GM12872 (cell line): Measurements from ENCODE around the gene P3R3URF.

Experiments
- TF ChIP-seq, protein P1 (sequence below): IDR thresholded peaks from 3 replicates; pipeline ENCODE4 v1.5.1; 2011; ENCODE audit warnings: low read depth, mild to moderate bottlenecking, low read length, moderate library complexity; ENCODE audit not compliant: insufficient read depth

Gene P3R3URF

DNA sequence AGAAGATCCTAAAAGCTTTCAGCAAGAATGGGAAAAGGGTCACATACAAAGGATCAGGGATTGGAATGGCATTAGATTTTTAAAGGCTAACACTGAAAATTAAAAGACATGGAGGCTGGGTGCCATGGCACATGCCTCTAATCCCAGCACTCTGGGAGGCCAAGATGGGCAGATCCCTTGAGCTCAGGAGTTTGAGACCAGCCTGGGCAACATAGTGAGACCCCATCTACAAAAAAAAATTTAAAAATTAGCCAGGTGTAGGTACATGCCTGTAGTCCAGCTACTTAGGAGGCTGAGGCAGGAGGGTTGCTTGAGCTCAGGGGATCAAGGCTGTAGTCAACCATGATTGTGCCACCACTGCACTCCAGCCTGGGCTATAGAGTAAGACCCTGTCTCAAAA is 39.2 kb upstream of the P3R3URF start:
- TF ChIP-seq, protein P1, sequence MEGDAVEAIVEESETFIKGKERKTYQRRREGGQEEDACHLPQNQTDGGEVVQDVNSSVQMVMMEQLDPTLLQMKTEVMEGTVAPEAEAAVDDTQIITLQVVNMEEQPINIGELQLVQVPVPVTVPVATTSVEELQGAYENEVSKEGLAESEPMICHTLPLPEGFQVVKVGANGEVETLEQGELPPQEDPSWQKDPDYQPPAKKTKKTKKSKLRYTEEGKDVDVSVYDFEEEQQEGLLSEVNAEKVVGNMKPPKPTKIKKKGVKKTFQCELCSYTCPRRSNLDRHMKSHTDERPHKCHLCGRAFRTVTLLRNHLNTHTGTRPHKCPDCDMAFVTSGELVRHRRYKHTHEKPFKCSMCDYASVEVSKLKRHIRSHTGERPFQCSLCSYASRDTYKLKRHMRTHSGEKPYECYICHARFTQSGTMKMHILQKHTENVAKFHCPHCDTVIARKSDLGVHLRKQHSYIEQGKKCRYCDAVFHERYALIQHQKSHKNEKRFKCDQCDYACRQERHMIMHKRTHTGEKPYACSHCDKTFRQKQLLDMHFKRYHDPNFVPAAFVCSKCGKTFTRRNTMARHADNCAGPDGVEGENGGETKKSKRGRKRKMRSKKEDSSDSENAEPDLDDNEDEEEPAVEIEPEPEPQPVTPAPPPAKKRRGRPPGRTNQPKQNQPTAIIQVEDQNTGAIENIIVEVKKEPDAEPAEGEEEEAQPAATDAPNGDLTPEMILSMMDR = no peak

DNA sequence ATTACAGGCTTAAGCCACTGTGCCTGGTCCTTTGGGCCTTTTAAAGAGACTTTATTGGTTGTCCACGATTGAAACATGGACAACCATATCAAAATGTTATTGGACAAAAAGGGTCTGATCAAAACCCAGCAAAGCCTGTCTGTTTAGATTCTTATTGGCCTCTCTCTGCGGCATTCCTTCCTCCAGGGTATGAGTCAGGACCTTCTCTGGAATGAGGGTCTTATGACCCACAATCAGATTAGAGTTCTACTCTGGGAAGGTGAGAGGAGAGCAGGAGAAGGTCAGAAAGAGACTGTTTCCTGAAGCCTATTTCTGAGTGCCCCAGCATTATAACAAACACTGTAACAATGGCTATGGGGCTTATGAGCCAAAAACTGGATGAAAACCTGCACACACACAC is 34.8 kb upstream of the P3R3URF start:
- TF ChIP-seq, protein P1 = no peak

DNA sequence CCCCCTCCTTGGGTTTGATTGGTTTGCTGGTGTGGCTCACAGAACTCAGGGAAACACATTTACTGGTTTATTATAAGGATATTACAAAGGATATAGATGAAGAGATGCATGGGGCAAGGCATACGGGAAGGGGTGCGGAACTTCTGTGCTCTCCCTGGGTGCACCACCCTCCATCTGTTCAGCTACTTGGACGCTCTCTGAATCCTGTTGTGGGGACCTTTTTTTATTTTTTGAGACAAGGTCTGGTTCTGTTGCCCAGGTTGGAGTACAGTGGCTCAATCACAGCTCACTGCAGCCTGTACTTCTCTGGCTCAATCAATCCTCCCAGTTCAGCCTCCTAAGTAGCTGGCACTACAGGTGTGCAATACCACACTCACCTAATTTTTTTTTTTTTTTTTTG is 34.3 kb upstream of the P3R3URF start:
- TF ChIP-seq, protein P1 = no peak

DNA sequence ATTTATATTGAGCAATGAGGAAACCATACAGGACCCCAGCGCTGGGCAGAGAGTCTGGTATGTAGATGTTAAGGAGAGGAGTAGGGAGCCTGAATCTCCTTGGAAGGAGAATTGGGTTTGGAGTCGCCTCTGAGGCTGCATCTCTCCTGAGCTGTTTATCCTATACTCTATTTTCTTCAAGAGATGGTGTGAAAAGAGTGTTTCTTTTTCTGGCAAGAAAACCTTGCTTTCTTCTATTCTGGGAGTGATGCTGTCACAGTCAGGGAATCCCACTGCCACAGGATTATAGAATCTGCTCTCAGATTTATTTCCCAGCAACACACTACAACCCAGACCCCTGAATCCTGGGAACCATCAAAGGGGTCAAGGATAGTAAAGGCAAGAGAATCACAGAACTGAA is 30.1 kb upstream of the P3R3URF start:
- TF ChIP-seq, protein P1 = no peak

DNA sequence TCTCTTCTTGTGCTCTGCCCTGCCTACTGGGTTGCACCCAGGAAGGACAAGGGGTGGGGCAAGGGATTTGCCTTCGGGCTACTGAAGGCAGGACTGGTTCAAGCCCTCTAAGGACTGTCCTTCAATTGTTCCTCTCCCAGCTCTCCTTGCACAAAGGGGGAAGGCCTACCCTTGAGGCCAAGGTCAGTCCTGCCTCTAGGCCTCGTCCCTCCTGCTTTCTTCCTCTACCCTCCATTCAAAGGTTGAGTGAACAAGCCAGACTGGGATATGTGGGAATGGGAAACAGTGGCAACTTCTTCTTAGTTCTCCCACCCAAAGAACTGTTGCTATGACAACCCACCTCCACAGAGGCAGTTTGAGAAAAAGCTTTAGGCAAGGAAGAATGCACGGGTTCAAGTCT is 29.5 kb upstream of the P3R3URF start:
- TF ChIP-seq, protein P1 = no peak

DNA sequence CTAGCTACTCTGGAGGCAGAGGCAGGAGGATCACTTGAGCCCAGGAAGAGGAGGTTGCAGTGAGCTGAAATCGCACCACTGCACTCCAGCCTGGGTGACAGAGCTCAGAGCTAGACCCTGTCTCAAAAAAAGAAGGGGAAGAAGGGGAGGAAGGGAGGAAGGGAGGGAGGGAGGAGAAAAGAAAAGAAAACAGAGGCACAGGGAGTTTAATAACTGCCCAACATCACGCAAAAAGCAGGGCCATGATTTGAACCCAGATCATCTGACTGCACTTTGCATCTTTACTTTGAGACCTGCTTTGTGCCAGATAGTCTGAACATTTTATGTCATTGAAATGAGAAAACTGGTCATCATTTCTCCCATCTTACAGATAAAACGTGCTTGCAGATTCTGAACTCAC is 28.9 kb upstream of the P3R3URF start:
- TF ChIP-seq, protein P1 = no peak

DNA sequence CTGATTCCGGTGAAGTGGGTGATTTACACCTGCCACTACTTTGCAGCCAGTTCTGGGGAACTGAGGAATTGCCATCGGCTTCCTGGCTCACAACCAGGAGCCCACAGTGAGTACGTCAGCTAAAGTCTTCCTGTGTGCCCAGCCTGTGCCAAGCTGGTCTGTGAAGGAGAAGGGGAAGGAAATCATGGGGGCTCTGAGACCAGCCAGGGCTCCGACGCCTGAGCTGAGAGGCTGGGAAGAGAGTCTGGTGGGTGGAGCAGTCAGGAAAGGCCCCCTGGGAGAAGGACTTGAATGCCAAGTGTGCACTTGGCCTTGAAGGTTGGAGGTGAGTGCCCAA is 28.1 kb upstream of the P3R3URF start:
- TF ChIP-seq, protein P1 = no peak
